ENCODE data around the gene USP33. TPM values are rescaled to one million over a fixed set of nuclear protein-coding genes. Genes with fewer than 3 reads are reported as not detected.

Gene USP33
- total and polyA plus RNA-seq, 10 of the 15 experiments (the other 5 are each of a cell fraction or from before 2014, with no cell fraction given): 13.1 to 49.9 (median 32.2) TPM

- in situ Hi-C loops (cut with MboI) (no loop called here), intact Hi-C loops (cut with micrococcal nuclease; ENCODE audit: unreplicated experiment) (loop anchor here (10.0 kb wide), 2 partner anchors 318 to 542 kb away; partner anchors contain the start of gene DNAJB4)
- no peaks in the 10 kb centered on the region; a peak in 1 of 4 replicates for H3K36me3 ChIP-seq (ENCODE audit: control insufficient read depth in 2 of 2, insufficient read depth in 2 of 2, low read length in 1 of 2)
- FAIRE-seq: no peak
- DNase-seq (ENCODE audit: low read depth, low spot score): no peak
- H3K79me2 ChIP-seq (ENCODE audit: control insufficient read depth, insufficient read depth, low read length): peaks cover 5% of the 10 kb centered on the region
- no TSS peak for BruUV-seq (replicated peaks)
- H3K4me3 ChIP-seq: no peak overlapping the region
- 0 out of 2 replicates have a peak, but pooled peaks cover 3% of the 10 kb centered on the region for H3K4me1 ChIP-seq (ENCODE audit: control insufficient read depth, insufficient read depth, low read length)
- no peak overlapping the region for H3K9ac ChIP-seq (ENCODE audit: control insufficient read depth, insufficient read depth, low read length)
- no peaks in the 10 kb centered on the region for H4K20me1 ChIP-seq (ENCODE audit: control insufficient read depth, insufficient read depth)
- WGBS (ENCODE audit: insufficient coverage, insufficient replicate concordance, low lambda C conversion rate, missing lambda C conversion rate): 91% methylated on average over 25 of the region's 33 CpGs
- no peak overlapping the region for H2AFZ ChIP-seq (ENCODE audit: control insufficient read depth, low read depth, low read length)
- ATAC-seq: no peak
- POLR2A ChIA-PET: no interaction called here
- RAD21 ChIA-PET (ENCODE audit: unreplicated experiment): no interaction called here
- SMC1A ChIA-PET (ENCODE audit: uncharacterized antibody, unreplicated experiment): no interaction called here
- no peaks in the 10 kb centered on the region for H3K27me3 ChIP-seq (replicated peaks in 1 of 2; ENCODE audit: control insufficient read depth in 2 of 2, insufficient read depth in 2 of 2, low read length in 1 of 2)
- H3K9me3 ChIP-seq (replicated peaks; ENCODE audit: control insufficient read depth, insufficient read depth, low read length): no peaks in the 10 kb centered on the region
- CTCF ChIA-PET: no interaction called here
- H3K27ac ChIP-seq (ENCODE audit: control insufficient read depth, insufficient read depth): no peak overlapping the region
- H3K4me2 ChIP-seq (ENCODE audit: control insufficient read depth, insufficient read depth): no peak overlapping the region
- TF ChIP-seq KAT2A (conservative IDR thresholded peaks at IDR 0.05; ENCODE audit: control insufficient read depth, low read depth, low read length) (no peak), ZSCAN29 (IDR thresholded peaks at IDR 0.05) (no peak), ZBTB40 (IDR thresholded peaks at IDR 0.05; ENCODE audit: borderline replicate concordance) (no peak), SMAD1 (IDR thresholded peaks at IDR 0.05; ENCODE audit: low read depth, partially characterized antibody) (no peak), IRF5 (IDR thresholded peaks at IDR 0.05; ENCODE audit: borderline replicate concordance) (no peak), RB1 (IDR thresholded peaks at IDR 0.05; ENCODE audit: borderline replicate concordance) (no peak), CEBPZ (IDR thresholded peaks at IDR 0.05; ENCODE audit: low read depth, low read length) (no peak), ZNF384 (IDR thresholded peaks at IDR 0.05; ENCODE audit: borderline replicate concordance, low read depth, low read length) (no peak), NR2F1 (conservative IDR thresholded peaks at IDR 0.05) (no peak), SREBF1 (IDR thresholded peaks at IDR 0.05; ENCODE audit: low read length) (no peak), KDM1A (IDR thresholded peaks at IDR 0.05; ENCODE audit: borderline replicate concordance) (no peak), ZNF274 (IDR thresholded peaks at IDR 0.05; ENCODE audit: insufficient read depth, insufficient read length) (no peak), HDAC6 (IDR thresholded peaks at IDR 0.05; ENCODE audit: unreplicated experiment) (no peak)
Observed at GRCh38 chr1:77686796-77687518, 72.7 kb downstream of the USP33 start.

Measured in GM12878 (cell line).